ENCODE data around the gene ABCC8.

Gene ABCC8

DNA sequence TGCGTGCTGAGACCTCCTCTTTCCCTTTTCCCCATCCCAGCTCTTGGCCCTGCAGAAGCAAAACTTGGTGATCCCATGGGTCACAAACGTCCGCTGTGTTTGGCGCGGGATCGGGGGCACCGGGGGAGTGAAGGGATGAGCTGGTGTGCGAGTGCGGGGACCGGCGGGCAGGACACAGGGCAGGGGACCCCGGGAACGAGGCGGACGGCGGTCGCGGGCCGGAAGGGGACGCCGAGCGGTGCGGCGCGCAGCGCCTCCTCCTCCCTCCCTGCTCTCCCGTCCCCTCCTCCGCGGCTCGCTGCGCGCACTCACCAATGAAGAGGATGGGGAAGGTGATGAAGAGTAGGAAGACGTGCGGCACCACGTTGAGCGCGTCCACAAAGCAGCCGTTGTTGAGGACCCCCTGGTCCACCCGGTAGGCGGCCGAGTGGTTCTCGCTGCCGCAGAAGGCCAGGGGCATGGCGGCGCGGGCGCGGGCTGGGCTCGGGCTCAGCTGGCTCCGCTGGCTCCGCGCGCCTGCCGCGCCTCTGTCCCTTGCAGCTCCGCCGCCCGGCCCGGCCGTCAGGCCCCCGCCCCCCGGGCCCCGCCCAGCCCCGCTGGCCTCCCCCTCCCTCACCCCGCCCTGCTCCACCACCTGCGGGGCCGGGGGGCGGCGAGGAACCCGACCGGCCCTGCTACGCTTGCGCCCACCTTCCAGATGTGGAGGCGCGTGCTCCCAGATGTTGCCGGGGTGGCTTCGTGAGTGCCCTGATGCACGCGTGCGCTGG, at the start of gene ABCC8:
Gene ABCC8 (minus strand): TSS at position 529 of the 767 bp plus-strand sequence. CDS start 69 bp downstream, at position 460.
- no peak for DNase-seq (ENCODE audit: low spot score)

- DNase-seq (ENCODE audit: low spot score), result no peak
Observed at GRCh38 chr11:17526326-17526725, 49.7 kb upstream of the ABCC8 start.

DNA sequence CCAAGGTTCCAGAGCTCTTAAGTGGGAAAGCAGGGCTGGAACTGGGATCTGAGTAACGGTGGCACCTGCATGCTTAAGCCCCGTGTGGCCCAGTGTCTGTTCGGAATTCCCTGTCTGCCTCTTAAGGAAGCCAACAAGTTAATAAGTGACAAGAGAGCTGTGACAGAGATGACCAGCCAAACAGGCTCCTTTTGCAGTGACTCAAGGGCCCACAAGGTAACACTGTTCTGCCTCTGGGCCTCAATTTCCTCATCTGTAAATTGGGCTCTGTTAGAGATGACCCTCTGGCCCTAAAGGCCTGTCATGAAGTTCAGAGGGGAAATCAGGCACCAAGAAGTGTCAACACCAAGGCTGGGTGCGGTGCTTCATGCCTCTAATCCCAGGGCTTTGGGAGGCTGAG, 48.9 kb upstream of the ABCC8 start:
- DNase-seq (ENCODE audit: low spot score), result no peak

- no peak for DNase-seq (ENCODE audit: low spot score)
Observed at GRCh38 chr11:17524221-17524620, 47.6 kb upstream of the ABCC8 start.

DNA sequence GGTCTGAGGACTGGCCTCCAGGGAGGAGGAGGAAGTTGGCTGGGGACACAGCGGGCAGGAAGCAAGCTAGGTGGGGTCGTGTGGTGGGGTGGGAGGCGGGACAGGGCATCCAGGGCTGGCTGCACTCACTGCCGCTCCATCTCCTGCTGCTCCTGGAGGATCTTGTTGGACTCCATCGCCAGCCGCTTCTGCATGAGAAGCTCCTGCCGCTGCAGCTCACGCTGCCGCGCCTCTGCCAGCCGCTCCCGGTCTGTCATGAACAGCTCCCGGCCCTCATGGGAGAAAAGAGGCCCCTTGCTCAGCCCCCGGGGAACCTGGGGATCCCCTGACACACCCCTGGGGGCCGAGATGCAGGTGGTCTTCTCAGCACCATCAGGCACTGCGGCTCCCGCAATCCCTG, 46.0 kb upstream of the ABCC8 start:
- no peak for DNase-seq (ENCODE audit: low spot score)

- DNase-seq (ENCODE audit: low spot score), result no peak
Observed at GRCh38 chr11:17521106-17521900, 44.7 kb upstream of the ABCC8 start.

- no peak for DNase-seq (ENCODE audit: low spot score)
Observed at GRCh38 chr11:17519061-17519885, 42.6 kb upstream of the ABCC8 start.

- no peak for DNase-seq (ENCODE audit: low spot score)
Observed at GRCh38 chr11:17518366-17518765, 41.7 kb upstream of the ABCC8 start.

DNA sequence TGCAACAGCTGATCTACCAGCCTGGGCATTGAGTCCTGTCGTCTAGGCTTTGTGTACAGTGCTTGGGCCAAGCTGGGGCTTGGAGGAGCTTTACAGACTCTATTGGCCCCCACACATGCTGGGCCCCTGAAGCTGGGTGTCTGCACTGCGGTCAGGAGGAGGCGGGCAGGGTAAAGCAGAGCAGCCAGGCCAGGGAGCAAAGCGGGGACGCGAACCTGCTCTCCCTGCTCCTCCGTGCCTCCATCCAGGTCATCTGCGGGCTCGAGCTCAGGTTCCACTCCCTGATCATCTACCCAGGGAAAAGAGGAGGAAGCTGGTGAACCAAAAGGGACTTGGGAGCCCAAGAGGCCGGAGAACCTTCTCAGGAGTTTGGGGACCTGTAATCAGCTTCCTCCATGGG, 40.5 kb upstream of the ABCC8 start:
- no peak for DNase-seq (ENCODE audit: low spot score)

GRCh38 chr11:17516551-17517150, 40.0 kb upstream of the ABCC8 start:
- no peak for DNase-seq (ENCODE audit: low spot score)

DNA sequence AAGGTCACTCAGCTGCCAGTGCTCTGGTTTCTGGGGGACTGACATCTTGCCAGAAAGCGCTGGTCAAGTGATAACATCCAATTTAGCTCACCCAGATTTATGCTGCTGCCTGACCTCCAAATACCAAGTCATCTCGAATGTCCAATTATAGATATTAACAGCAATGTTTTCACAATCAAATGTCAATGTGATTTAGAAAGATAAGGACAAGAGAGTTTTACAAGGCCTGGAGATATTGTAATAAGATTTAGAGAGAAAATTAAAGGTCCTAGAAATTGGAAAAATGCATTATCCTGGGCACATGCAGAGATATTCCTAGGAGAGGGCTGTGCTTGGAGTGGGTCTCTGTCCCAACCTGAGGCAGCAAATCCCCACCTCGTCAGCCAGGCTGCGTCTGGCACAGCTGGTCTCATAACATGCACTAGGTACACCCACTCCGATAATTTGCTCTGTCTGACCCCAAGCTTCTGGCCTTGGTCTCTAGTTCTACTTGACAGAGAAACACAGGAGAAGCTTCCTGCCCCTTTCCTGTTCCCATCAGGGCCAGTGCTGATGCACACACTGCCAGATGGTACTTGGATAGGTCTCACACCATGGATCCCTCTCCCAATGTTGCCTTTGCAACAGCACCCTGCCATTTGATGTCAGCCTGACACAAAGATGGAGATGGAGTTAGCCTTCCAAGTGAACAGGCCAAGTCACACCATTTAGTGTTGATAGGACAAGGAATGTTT, 39.0 kb upstream of the ABCC8 start:
- DNase-seq (ENCODE audit: low spot score), result no peak

DNA sequence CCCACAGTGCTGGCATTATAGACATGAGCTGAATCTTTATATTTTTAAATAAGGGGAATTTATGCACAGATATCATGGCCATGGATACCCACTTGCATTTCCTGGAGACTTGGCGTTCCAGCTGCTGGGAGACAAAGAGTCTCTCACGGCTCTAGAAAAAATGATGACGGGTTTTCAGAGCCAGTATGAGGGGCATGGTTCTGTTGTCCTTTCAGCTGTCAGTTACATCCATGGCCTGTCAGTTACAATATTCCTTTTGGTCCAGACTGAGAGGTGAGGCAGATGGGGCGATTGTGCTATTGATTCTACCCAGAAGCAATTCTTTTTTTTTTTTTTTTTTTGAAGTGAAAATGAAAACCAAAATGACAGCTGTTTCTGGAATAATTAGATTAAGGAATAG, 37.8 kb upstream of the ABCC8 start:
- DNase-seq (ENCODE audit: low spot score), result no peak

- DNase-seq (ENCODE audit: low spot score), result no peak
Observed at GRCh38 chr11:17513853-17514252, 37.2 kb upstream of the ABCC8 start.

DNA sequence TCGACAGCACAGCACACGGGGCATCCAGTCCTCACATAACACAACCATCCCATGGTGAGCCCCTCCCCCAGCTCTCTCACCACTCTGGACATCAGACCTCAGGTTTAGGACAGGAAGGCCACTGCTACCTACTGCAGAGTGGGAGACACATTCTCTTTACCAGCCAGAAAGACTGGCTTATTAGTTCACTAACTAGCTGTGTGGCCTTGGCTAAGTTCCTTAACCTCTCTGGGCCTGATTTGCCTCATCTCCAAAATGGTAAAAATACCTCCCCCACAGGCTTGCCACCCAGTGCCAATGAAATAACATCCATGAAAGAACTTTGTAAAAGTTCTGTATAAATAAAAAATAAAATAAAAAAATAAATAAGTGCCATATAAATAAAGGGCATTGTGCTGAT, 35.5 kb upstream of the ABCC8 start:
- DNase-seq (ENCODE audit: low spot score), result no peak

DNA sequence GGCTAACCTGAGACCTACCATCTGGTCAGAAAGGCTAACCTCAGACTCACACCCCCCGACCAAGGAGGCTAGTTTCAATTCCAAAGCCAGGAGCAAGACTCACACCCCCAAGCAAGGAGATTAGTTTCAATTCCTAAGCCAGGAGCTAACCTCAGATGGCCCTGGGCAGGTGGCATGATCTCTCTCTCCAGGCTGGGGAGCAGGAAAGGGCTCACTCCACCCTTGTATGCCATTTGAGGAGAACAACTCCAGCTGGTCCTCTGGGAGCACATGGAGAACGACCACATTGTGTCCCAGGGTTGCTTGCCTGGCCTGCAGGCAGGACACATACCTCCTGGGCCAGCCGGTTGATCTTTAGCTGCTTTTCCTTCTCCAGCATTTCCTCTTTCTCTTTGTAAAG, 34.9 kb upstream of the ABCC8 start:
- DNase-seq (ENCODE audit: low spot score), result no peak

- no peak for DNase-seq (ENCODE audit: low spot score)
Observed at GRCh38 chr11:17510507-17511206, 34.0 kb upstream of the ABCC8 start.

GRCh38 chr11:17508791-17509190, 32.1 kb upstream of the ABCC8 start:
- no peak for DNase-seq (ENCODE audit: low spot score)

GRCh38 chr11:17508306-17508705, 31.7 kb upstream of the ABCC8 start:
- DNase-seq (ENCODE audit: low spot score), result no peak

GRCh38 chr11:17507773-17508172, 31.1 kb upstream of the ABCC8 start:
- DNase-seq (ENCODE audit: low spot score), result no peak

DNA sequence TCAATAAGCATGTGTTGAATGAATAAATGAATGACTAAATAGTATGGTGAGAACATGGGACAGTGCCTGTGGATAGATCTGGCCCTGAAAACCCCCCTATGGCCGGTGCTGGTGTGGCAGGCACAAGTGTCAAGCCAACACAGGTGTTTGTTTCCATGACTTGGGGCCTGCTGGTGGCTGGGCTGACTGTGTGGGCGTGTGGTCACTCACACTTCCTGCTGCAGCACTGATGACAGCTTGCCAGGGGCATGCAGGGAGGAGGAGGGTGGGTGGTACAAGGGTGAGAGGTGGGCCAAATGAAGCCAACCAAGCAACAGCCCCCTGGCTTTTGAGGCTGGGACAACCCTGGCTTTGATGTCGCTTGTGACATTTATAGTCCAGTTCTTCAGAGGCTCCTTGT, 30.3 kb upstream of the ABCC8 start:
- DNase-seq (ENCODE audit: low spot score), result no peak

DNA sequence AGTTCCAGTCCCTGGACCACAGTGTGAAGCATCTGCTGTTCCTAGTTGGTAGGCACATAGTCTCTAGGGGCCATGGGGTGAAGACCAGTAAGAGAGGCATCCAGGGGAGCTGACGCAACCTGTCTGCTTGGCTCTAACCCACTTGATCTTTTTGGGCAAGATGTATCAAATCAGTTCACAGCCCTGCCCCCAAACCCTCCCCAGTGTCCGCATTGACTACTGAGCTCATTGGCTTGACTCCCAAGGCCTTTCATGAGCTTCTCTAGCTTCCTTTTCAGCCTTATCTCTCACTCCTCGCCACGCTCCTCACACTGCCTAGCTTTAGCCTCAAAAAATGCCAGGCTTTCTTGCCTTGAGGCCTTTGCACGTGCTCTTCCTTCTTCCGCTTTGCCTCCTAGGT, 29.7 kb upstream of the ABCC8 start:
- DNase-seq (ENCODE audit: low spot score), result no peak

All from activated CD4-positive, alpha-beta T cell treated with anti-CD3 and anti-CD28 coated beads, Interleukin-2, Interleukin-4, amounts not matched to agents 100 ng/mL and 50 ng/mL, durations not matched to agents 16 hours and 8 hours (primary cell).